Measurements from ENCODE around the gene PPM1H.

PPM1H gene

GRCh38 chr12:62781136-62781880, 153.6 kb downstream of the PPM1H start:
- TF ChIP-seq CTCF (IDR thresholded peaks at IDR 0.05; ENCODE audit: extremely low read depth, missing control alignments) = no peak
- DNase-seq (ENCODE audit: low spot score) = no peak

GRCh38 chr12:62779488-62779887, 155.5 kb downstream of the PPM1H start:
- DNase-seq (ENCODE audit: low spot score) = no peak
- TF ChIP-seq CTCF (IDR thresholded peaks at IDR 0.05; ENCODE audit: extremely low read depth, missing control alignments) = no peak

- no peak for DNase-seq (ENCODE audit: low spot score)
- no peak for TF ChIP-seq CTCF (IDR thresholded peaks at IDR 0.05; ENCODE audit: extremely low read depth, missing control alignments)
Measured at GRCh38 chr12:62778187-62778586, 156.8 kb downstream of the PPM1H start.

GRCh38 chr12:62776997-62777396, 158.0 kb downstream of the PPM1H start:
- DNase-seq (ENCODE audit: low spot score) = no peak
- no peak for TF ChIP-seq CTCF (IDR thresholded peaks at IDR 0.05; ENCODE audit: extremely low read depth, missing control alignments)

- no peak for TF ChIP-seq CTCF (IDR thresholded peaks at IDR 0.05; ENCODE audit: extremely low read depth, missing control alignments)
- DNase-seq (ENCODE audit: low spot score) = no peak
Measured at GRCh38 chr12:62776575-62776974, 158.4 kb downstream of the PPM1H start.

- TF ChIP-seq CTCF (IDR thresholded peaks at IDR 0.05; ENCODE audit: extremely low read depth, missing control alignments) = no peak
- no peak for DNase-seq (ENCODE audit: low spot score)
Measured at GRCh38 chr12:62774794-62775193, 160.2 kb downstream of the PPM1H start.

GRCh38 chr12:62772416-62772955, 162.5 kb downstream of the PPM1H start:
- no peak for TF ChIP-seq CTCF (IDR thresholded peaks at IDR 0.05; ENCODE audit: extremely low read depth, missing control alignments)
- DNase-seq (ENCODE audit: low spot score) = no peak

Measured in GM20000 (cell line).